GM19372 (cell line): Measurements from ENCODE around the gene MIGA2.
"Not testable (repeated sequence)": the region's sequence is repeated elsewhere in the genome, so short reads cannot be mapped to it uniquely, and the experiment has no call there.

ENCODE experiments used
- ATAC-seq: cut with Tn5 transposase; IDR thresholded peaks from one replicate; pipeline ENCODE4 v1.9.1; 2021; ENCODE audit warnings: mild to moderate bottlenecking, low read depth, moderate library complexity; ENCODE audit not compliant: unreplicated experiment

The MIGA2 gene

GRCh38 chr9:129036241-129036922 is at the start of gene MIGA2:
TSS of gene MIGA2 (plus strand) at chr9:129036626. CDS start at chr9:129040595, 3,969 bp downstream.
- ATAC-seq = peak; percentile 98

GRCh38 chr9:128986671-128987070 is 49.8 kb upstream of the MIGA2 start:
- ATAC-seq = no peak

GRCh38 chr9:128987805-128988204 is 48.6 kb upstream of the MIGA2 start:
- ATAC-seq = no peak

GRCh38 chr9:128992995-128993394 is 43.4 kb upstream of the MIGA2 start:
- ATAC-seq = no peak

GRCh38 chr9:128995791-128996190 is 40.6 kb upstream of the MIGA2 start:
- ATAC-seq = no peak

GRCh38 chr9:128998462-128998861 is 38.0 kb upstream of the MIGA2 start:
- ATAC-seq = no peak

- ATAC-seq = no peak
These were observed 36.7 kb upstream of the MIGA2 start for GRCh38 chr9:128999581-129000206.

- no peak for ATAC-seq
These were observed 34.7 kb upstream of the MIGA2 start for GRCh38 chr9:129001504-129002325.

- no peak for ATAC-seq
These were observed 33.4 kb upstream of the MIGA2 start for GRCh38 chr9:129002992-129003391.

- not testable (repeated sequence) for ATAC-seq
These were observed 32.3 kb upstream of the MIGA2 start for GRCh38 chr9:129004173-129004572.

GRCh38 chr9:129005336-129005997 is 31.0 kb upstream of the MIGA2 start:
- no peak for ATAC-seq

- ATAC-seq = no peak
These were observed 29.9 kb upstream of the MIGA2 start for GRCh38 chr9:129006328-129007034.

GRCh38 chr9:129007035-129007765 is 29.2 kb upstream of the MIGA2 start:
- no peak for ATAC-seq

- no peak for ATAC-seq
These were observed 28.5 kb upstream of the MIGA2 start for GRCh38 chr9:129007766-129008468.

GRCh38 chr9:129008469-129008965 is 27.9 kb upstream of the MIGA2 start:
- no peak for ATAC-seq

GRCh38 chr9:129008986-129009583 is 27.3 kb upstream of the MIGA2 start:
- ATAC-seq = no peak

- no peak for ATAC-seq
These were observed 26.8 kb upstream of the MIGA2 start for GRCh38 chr9:129009584-129010141.
